GM12878 (cell line): ENCODE measurements around the gene ICE2.

Source experiments
- CTCF ChIP-seq, 3 experiments: IDR thresholded peaks in 2 of 3; conservative IDR thresholded peaks in 1 of 3; 2 replicates each; pipeline ENCODE4 v1.5.1; 2011; ENCODE audit warnings: low read depth in 3 of 3, low read length in 3 of 3, mild to moderate bottlenecking in 3 of 3, control low read depth in 2 of 3, moderate library complexity in 2 of 3, inconsistent platforms in 1 of 3, mixed read lengths in 1 of 3; ENCODE audit not compliant: control insufficient read depth in 2 of 3, insufficient read depth in 1 of 3; ENCODE audit errors: extremely low read depth in 1 of 3
- HCFC1 ChIP-seq: fragments of 150-350 bp; IDR thresholded peaks from 2 replicates; pipeline ENCODE4 v1.6.1; 2014; ENCODE audit warnings: low read length
- MAX ChIP-seq: IDR thresholded peaks from 2 replicates; pipeline ENCODE4 v1.6.1; 2012; ENCODE audit warnings: low read depth, low read length, improper control_type of control experiment
- MEF2A ChIP-seq: IDR thresholded peaks from 2 replicates; pipeline ENCODE4 v1.6.1; 2011; ENCODE audit warnings: low read depth, mild to moderate bottlenecking, low read length, moderate library complexity; ENCODE audit not compliant: insufficient read depth
- MLLT1 ChIP-seq: fragments of 450-650 bp; IDR thresholded peaks from 2 replicates; pipeline ENCODE4 v1.6.1; 2016; ENCODE audit warnings: mild to moderate bottlenecking
- MYC ChIP-seq: IDR thresholded peaks from 2 replicates; pipeline ENCODE4 v1.6.1; 2011; ENCODE audit warnings: mild to moderate bottlenecking, low read length, moderate library complexity, inconsistent platforms; ENCODE audit not compliant: insufficient read depth, insufficient replicate concordance, insufficient read length, severe bottlenecking
- POLR2A ChIP-seq: IDR thresholded peaks from 2 replicates; pipeline ENCODE4 v1.6.1; 2011; ENCODE audit warnings: low read depth, mild to moderate bottlenecking, low read length
- SPI1 ChIP-seq: IDR thresholded peaks from 2 replicates; pipeline ENCODE4 v1.6.1; 2011; ENCODE audit warnings: low read depth, mild to moderate bottlenecking, low read length, moderate library complexity, borderline replicate concordance; ENCODE audit not compliant: insufficient read depth
- SREBF2 ChIP-seq: IDR thresholded peaks from 2 replicates; pipeline ENCODE4 v1.6.1; 2012; ENCODE audit warnings: mild to moderate bottlenecking, low read length
- SRF ChIP-seq, 2 experiments: IDR thresholded peaks; 2 replicates each; pipeline ENCODE4 v1.6.1; 2011; ENCODE audit warnings: low read depth in 2 of 2, low read length in 2 of 2, mild to moderate bottlenecking in 1 of 2, moderate library complexity in 1 of 2
- USF2 ChIP-seq: IDR thresholded peaks from 2 replicates; pipeline ENCODE4 v1.6.1; 2011; ENCODE audit warnings: low read depth, low read length, improper control_type of control experiment, borderline replicate concordance
- ZNF207 ChIP-seq: fragments of 450-650 bp; IDR thresholded peaks from 2 replicates; pipeline ENCODE4 v1.6.1; 2014; ENCODE audit warnings: antibody characterized with exemption, mild to moderate bottlenecking, borderline replicate concordance
- ZNF592 ChIP-seq: fragments of 450-650 bp; IDR thresholded peaks from 2 replicates; pipeline ENCODE4 v1.6.1; 2017; ENCODE audit warnings: mild to moderate bottlenecking, moderate library complexity

- no peak for TF ChIP-seq CTCF (IDR thresholded peaks at IDR 0.05 in 2 of 3, conservative IDR thresholded peaks at IDR 0.05 in 1 of 3; ENCODE audit: control insufficient read depth in 2 of 3, extremely low read depth in 1 of 3, insufficient read depth in 1 of 3, low read depth in 3 of 3, low read length in 3 of 3)
- no peak for TF ChIP-seq MYC
- no peak for TF ChIP-seq ZNF207
- no peak for TF ChIP-seq USF2
- TF ChIP-seq POLR2A, result no peak
- TF ChIP-seq SREBF2, result no peak
- no peak for TF ChIP-seq MLLT1
- TF ChIP-seq MAX, result no peak
- no peak for TF ChIP-seq HCFC1
- no peak for TF ChIP-seq SPI1
- no peak for TF ChIP-seq ZNF592
- TF ChIP-seq MEF2A, result no peak
- TF ChIP-seq SRF (IDR thresholded peaks at IDR 0.05; ENCODE audit: low read depth in 2 of 2, low read length in 2 of 2), result no peak
Measured at GRCh38 chr15:60424006-60424405, 54.9 kb downstream of the ICE2 start.
